NCI-H2196 (cell line): ENCODE data around the gene TMEM185B.
A peak's percentile ranks its signal among the peaks of the same experiment; 100 is the strongest.

Source experiments
- DNase-seq: peaks from one replicate; lab custom pipeline; 2025; ENCODE audit not compliant: unreplicated experiment; lab: John Stamatoyannopoulos, UW

The TMEM185B gene

DNA sequence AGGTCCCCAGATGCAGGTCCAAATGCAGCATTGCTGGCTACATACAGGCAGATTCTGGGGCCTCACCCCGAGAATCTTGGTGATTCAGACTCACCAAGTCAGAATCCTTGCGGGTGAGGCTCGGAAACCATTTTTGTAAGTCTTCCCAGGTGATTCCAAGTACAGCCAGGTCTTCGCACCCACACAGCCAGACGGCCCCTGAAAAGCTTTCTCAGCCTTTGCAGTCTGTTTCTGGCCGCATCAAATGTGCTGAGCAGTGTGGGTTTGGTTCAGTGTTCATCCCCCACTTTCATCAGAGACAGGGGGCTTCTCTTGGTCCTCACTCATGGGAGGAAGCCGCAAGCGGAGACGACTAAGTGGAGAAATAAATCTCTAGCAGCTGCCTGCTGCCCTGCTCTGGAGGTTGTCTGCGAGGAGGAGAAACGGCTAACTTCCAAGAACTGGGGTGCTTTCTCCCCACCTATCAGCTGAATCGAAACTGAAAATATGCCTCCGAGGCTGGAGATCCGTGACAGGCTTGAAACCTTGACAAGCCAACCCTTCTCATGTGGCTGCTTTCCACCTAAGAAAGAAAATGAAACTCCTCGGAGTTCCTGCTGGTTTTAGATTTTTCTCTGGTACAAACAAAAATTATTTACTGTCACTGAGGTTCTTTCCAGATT, 8.9 kb upstream of the TMEM185B start:
- no peak for DNase-seq

GRCh38 chr2:120231564-120231973, 8.4 kb upstream of the TMEM185B start:
- DNase-seq, result no peak

DNA sequence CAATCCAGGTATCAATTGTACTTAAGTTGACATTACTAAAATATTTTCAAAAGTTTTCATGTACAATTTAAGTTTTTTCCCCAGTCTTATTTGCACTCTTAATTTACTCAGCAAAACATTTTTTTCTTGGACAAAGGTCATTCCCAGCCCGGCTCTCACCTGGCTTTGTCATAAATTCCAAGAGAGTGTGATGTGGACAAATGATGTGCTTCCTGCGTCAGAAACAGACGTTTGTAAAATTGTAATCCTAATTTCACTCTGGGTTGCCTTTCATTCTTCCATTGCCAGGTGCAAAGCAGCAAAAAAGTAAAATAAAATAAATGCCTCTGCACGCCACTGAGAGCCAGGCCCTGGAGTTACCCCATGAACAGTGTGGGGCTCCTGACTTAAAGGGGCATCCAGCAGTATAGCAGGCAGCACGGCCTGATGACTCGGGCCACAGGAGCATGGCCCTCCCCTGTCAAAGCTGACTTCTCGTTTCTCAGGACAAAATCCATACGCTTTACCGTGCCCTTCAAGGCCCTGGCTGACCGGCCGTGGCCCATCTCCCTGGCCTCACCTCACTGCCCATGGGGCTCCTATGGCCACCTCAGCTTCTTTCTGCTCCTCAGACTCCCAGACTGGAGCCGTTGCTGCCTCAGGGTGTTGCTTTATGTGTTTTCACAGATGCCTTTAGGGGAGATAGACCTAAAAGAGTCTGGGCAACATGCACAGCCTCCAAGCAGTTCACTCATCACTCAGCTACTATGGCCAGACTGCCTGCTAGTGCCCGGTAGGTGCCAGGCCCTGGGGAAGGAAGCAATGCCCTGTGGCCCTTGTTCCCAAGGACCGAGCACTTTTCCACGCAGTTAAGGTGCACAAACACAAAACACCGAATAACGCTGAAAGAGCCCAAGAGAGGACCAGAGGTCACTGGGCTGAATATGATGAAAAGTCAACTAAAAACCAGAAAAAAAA, 7.6 kb upstream of the TMEM185B start:
- no peak for DNase-seq

- no peak for DNase-seq
Observed at GRCh38 chr2:120229341-120229740, 6.1 kb upstream of the TMEM185B start.

GRCh38 chr2:120228503-120228902, 5.3 kb upstream of the TMEM185B start:
- no peak for DNase-seq

GRCh38 chr2:120227111-120227991, 4.2 kb upstream of the TMEM185B start:
- no peak for DNase-seq

DNA sequence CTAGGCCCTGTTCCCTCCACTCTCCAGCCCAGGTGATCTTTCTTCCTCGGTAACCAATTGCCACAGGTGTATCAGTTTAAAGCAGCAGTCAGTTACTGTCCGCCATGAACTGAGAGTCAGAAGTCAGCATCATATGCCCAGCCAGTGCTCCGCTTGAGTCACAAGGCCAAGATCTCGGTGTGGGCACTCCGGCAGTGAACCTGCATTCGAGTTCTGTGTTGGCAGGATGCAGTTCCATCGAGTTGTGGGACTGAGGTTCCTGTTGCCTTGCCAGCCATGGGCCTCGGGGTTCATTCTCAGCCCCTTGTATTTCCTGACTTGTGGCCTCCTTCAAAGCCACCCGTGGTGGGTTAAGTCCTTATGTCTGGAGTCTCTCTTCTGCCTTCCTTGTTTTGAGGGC, 3.1 kb upstream of the TMEM185B start:
- DNase-seq, result no peak

DNA sequence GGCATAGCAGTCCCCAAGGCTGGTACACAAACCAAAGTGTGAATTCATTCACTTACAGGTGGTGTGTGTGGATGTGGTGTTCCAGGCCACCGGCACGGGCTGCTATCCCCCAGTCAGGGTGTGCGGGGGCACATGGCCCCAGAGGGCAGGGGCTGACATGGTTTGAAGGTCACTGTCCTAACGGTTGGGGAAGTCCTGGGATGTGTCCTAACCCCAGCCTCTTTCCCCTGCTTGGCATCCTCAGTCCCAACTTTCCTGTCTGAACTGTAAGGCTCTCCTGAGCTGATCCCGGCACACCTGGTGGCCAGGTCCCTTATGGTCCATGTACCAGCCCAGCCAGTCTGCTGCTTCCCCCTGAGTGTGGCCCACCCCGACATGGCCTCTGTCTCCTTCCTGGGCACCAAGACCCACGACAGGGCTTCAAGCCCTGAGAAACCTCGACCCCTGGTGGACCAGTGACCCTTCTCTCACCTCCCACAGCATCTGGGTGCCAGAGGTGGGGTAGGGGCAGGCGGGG, 2.4 kb upstream of the TMEM185B start:
- no peak for DNase-seq

- DNase-seq, result peak; percentile 77
Observed at GRCh38 chr2:120224735-120225548, 1.7 kb upstream of the TMEM185B start.

GRCh38 chr2:120224256-120224655, 1.1 kb upstream of the TMEM185B start:
- DNase-seq, result no peak

DNA sequence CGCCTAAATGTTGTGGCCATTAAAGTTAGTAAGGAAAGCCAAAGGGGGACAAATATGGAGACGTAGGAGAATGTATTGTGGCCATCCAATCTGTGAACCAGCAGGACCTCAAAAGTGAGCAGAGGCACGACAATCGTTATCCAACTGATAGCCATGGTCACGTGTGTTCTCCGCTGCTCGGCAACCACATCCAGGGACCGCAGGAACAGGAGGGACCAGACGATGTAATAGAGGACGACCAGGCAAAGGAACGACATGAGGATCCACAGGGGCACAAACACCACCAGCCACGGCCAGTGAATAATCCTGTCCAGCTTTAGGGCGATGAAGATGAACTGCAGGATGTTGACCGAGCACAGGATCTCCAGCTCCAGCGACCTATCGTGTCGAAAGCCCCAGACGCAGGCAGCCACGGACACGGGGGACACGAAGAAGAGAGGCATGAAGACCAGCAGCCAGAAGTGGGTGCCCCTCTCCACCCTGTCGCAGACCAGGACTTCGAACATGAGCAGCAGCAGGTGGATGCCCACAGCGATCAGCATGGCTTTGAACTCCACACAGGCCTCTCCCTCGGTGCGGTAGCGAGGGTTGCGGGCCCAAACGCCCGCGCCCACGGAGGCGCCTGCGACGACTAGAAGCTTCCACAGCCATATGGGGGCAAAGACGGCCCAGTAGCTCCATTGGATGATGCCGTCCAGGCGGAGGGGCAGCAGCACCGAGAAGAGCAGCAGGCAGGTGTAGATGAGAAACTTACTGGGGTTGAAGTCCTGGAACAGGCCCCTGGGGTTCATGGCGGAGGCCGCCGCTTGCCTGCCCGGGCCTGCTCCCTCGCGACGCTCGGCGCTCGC, 790 bp downstream of the TMEM185B start:
- DNase-seq, result no peak

GRCh38 chr2:120221616-120222015, 1.6 kb downstream of the TMEM185B start:
- DNase-seq, result no peak

DNA sequence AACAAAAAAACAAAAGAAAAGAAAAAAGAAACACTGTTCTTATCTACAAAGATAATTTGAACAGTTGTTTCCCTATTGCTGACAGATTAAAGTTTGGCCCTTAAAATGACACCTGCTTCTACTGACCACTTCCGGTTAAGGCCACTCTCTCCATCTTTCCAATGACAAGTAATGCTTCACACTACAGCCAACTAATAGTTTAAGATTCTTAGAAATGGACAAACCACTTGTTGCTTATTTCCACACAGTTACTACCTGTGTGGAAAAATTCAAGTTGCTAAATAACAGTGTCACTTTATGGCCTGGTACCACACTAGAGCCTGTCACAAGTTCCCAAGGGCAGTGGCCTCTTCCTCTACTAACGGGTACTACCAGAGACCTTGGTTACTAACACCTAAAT, 2.4 kb downstream of the TMEM185B start:
- no peak for DNase-seq

GRCh38 chr2:120219766-120220165, 3.4 kb downstream of the TMEM185B start:
- DNase-seq, result no peak

DNA sequence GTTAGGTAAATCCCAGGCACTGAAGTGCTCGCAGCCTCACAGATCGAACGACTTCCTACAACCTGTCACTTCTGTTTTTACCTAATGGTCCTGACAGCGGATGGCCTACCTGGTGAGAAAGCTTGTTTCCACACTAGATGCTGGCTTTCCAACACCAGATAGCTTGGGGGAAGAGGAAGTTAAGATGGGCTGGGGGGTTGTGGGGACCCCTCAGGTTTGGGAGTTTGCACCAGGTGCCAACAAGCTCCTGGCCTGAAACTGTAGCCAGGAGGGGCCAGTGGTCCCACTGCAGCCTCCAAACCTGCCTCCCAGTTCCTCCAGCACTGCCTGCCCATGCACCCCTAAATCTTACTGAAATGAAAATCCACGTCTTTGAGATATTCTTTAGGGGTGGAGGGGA, 3.9 kb downstream of the TMEM185B start:
- DNase-seq, result no peak

GRCh38 chr2:120218181-120218580, 5.0 kb downstream of the TMEM185B start:
- DNase-seq, result no peak

DNA sequence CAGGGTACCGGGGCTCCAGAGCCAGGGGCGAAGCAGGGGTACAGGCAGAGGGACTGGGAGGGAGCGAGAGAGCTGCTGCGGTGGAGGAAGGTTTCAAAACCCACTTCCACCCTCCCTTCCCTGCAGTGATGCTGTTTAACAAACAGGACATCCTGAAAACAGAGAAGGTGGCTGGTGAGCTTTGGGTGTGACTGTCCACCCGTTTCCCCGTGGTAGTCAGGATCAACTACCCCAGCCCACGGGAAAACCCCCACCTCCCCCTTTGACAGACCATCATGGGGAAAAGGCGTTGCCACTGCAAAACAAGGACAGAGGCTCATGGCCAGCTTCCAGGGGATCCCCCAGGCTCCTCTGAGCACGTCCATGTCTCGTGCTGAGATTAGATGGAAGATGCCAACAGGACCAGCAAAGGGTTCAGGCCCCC, 12.9 kb downstream of the TMEM185B start:
- DNase-seq, result no peak

- no peak for DNase-seq
Observed at GRCh38 chr2:120209427-120210269, 13.6 kb downstream of the TMEM185B start.
